ENCODE results near the gene TEAD2.

- no peak for TF ChIP-seq CTCF (IDR thresholded peaks at IDR 0.05)
- TF ChIP-seq POLR2A (IDR thresholded peaks at IDR 0.05), result no peak
These were observed 5.0 kb downstream of the TEAD2 start for GRCh38 chr19:49357186-49357585.

All from Peyer's patch (tissue), 4 donors.